ENCODE data around the gene ERGIC2.
"Not testable (repeated sequence)": the region's sequence is repeated elsewhere in the genome, so short reads cannot be mapped to it uniquely, and the experiment has no call there.

ERGIC2 gene

GRCh38 chr12:29290475-29290874 is 90.5 kb downstream of the ERGIC2 start:
- not testable (repeated sequence) for DNase-seq

GRCh38 chr12:29288031-29288430 is 92.9 kb downstream of the ERGIC2 start:
- no peak for DNase-seq

- no peak for DNase-seq
These were observed 93.3 kb downstream of the ERGIC2 start for GRCh38 chr12:29287622-29288021.

Measured in GOT3 (cell line).